Fibroblast of lung (primary cell): ENCODE data around the gene PRTN3. TPM values are rescaled to one million over a fixed set of nuclear protein-coding genes. Genes with fewer than 3 reads are reported as not detected.

Experiments used
- DNase-seq, 2 donors: peaks; one replicate each; pipeline versions ENCODE4 v3.0.0 to v3.0.0-alpha.2; 2010; ENCODE audit warnings: low read depth in 2 of 2
- H2AFZ ChIP-seq: 2 replicates; pipeline ENCODE4 v1.5.1; 2012; ENCODE audit warnings: low read length, control low read depth, inconsistent platforms
- H3K27ac ChIP-seq: 2 replicates; pipeline ENCODE4 v1.5.1; 2011; ENCODE audit warnings: low read length, control low read depth; ENCODE audit not compliant: insufficient read depth
- H3K27me3 ChIP-seq: 2 replicates; pipeline ENCODE4 v1.5.1; 2011; ENCODE audit warnings: mild to moderate bottlenecking, low read length; ENCODE audit not compliant: control insufficient read depth, insufficient read depth
- H3K36me3 ChIP-seq: 2 replicates; pipeline ENCODE4 v1.5.1; 2011; ENCODE audit warnings: low read length; ENCODE audit not compliant: control insufficient read depth, insufficient read depth
- H3K4me1 ChIP-seq: 2 replicates; pipeline ENCODE4 v1.5.1; 2011; ENCODE audit warnings: low read length; ENCODE audit not compliant: control insufficient read depth, insufficient read depth; ENCODE audit errors: extremely low read depth
- H3K4me2 ChIP-seq: 2 replicates; pipeline ENCODE4 v1.5.1; 2011; ENCODE audit warnings: low read length, control low read depth; ENCODE audit not compliant: insufficient read depth; ENCODE audit errors: extremely low read depth
- H3K4me3 ChIP-seq, 4 experiments: fragments of 200-600 bp in 1 of 4; sonication (generic) in 1 of 4; replicated peaks in 1 of 4; 2 replicates each; pipeline ENCODE4 v1.5.1; 2011 to 2016; ENCODE audit warnings: low read length in 4 of 4, low read depth in 3 of 4, mild to moderate bottlenecking in 3 of 4, control low read depth in 2 of 4, inconsistent platforms in 1 of 4, mixed read lengths in 1 of 4; ENCODE audit not compliant: insufficient read depth in 1 of 4; ENCODE audit errors: control extremely low read depth in 1 of 4
- H3K79me2 ChIP-seq: 2 replicates; pipeline ENCODE4 v1.5.1; 2012; ENCODE audit warnings: mild to moderate bottlenecking, low read length, inconsistent platforms; ENCODE audit not compliant: control insufficient read depth, insufficient read depth
- H3K9ac ChIP-seq: 2 replicates; pipeline ENCODE4 v1.5.1; 2011; ENCODE audit warnings: mild to moderate bottlenecking, low read length, control low read depth; ENCODE audit not compliant: insufficient read depth
- H3K9me3 ChIP-seq: 2 replicates; pipeline ENCODE4 v1.5.1; 2012; ENCODE audit warnings: low read depth, low read length; ENCODE audit not compliant: control insufficient read depth, insufficient read depth
- H4K20me1 ChIP-seq: 2 replicates; pipeline ENCODE4 v1.5.1; 2011; ENCODE audit warnings: low read length; ENCODE audit not compliant: control insufficient read depth, insufficient read depth; ENCODE audit errors: extremely low read depth
- CTCF ChIP-seq, 2 donors: IDR thresholded peaks in 1 of 2; conservative IDR thresholded peaks in 1 of 2; 1 replicate in 1 of 2; 2 replicates in 1 of 2; pipeline ENCODE4 v1.5.1; 2011 to 2012; ENCODE audit warnings: low read length in 2 of 2, control low read depth in 1 of 2, inconsistent platforms in 1 of 2, low read depth in 1 of 2, mild to moderate bottlenecking in 1 of 2
- EZH2 ChIP-seq: IDR thresholded peaks from 2 replicates; pipeline ENCODE4 v1.5.1; 2012; ENCODE audit warnings: low read length, control low read depth, mild to moderate bottlenecking; ENCODE audit errors: missing control alignments
- polyA plus RNA-seq, 2 donors: library from polyadenylated mRNA; depleted of rRNA in 1 of 2; stranded (reverse) in 1 of 2; unstranded in 1 of 2; fragments of >200 nt; gene quantifications; 2 replicates each; pipeline ENCODE4 v1.2.1, GENCODE V29; 2011 to 2012; ENCODE audit warnings: missing spikeins in 1 of 2
- total RNA-seq: library from RNA; depleted of rRNA; stranded (reverse); fragments of >200 nt; gene quantifications from 2 replicates; pipeline ENCODE4 v1.2.1, GENCODE V29; 2014

PRTN3 gene
- total and polyA plus RNA-seq, 2 donors (not counting 1 experiment from before 2014, with no cell fraction given): not detected

- no peaks in the 10 kb centered on the region for H4K20me1 ChIP-seq
- peaks cover 63% of the 10 kb centered on the region for H3K36me3 ChIP-seq
- H3K4me2 ChIP-seq: no peak overlapping the region
Observed at GRCh38 chr19:807627-808422, 33.0 kb upstream of the PRTN3 start.

GRCh38 chr19:808423-808775 is 32.4 kb upstream of the PRTN3 start:
- Histone ChIP-seq H4K20me1 (no peaks in the 10 kb centered on the region), H2AFZ (no peak overlapping the region), H3K27me3 (no peaks in the 10 kb centered on the region), H3K4me2 (no peak overlapping the region), H3K79me2 (peaks cover 60% of the 10 kb centered on the region), H3K27ac (no peak overlapping the region), H3K9me3 (no peaks in the 10 kb centered on the region), H3K36me3 (peaks cover 62% of the 10 kb centered on the region), H3K4me3 (no peak overlapping the region), H3K4me1 (no peaks in the 10 kb centered on the region), H3K9ac (no peak overlapping the region)
- no peak for DNase-seq
- TF ChIP-seq EZH2 (no peak), CTCF (conservative IDR thresholded peaks at IDR 0.05 in 1 of 2, IDR thresholded peaks at IDR 0.05 in 1 of 2; ENCODE audit: low read depth in 1 of 2, low read length in 2 of 2) (no peak)

More at GRCh38 chr19:807627-808422, 33.0 kb upstream of the PRTN3 start:
- H2AFZ ChIP-seq: no peak overlapping the region
- H3K4me1 ChIP-seq: peaks cover 4% of the 10 kb centered on the region
- no peak for DNase-seq
- no peak overlapping the region for H3K27ac ChIP-seq
- no peaks in the 10 kb centered on the region for H3K9me3 ChIP-seq
- TF ChIP-seq EZH2: no peak
- TF ChIP-seq CTCF (conservative IDR thresholded peaks at IDR 0.05 in 1 of 2, IDR thresholded peaks at IDR 0.05 in 1 of 2; ENCODE audit: low read depth in 1 of 2, low read length in 2 of 2): no peak
- H3K9ac ChIP-seq: no peak overlapping the region
- no peaks in the 10 kb centered on the region for H3K27me3 ChIP-seq
- no peak overlapping the region for H3K4me3 ChIP-seq
- peaks cover 66% of the 10 kb centered on the region for H3K79me2 ChIP-seq

DNA sequence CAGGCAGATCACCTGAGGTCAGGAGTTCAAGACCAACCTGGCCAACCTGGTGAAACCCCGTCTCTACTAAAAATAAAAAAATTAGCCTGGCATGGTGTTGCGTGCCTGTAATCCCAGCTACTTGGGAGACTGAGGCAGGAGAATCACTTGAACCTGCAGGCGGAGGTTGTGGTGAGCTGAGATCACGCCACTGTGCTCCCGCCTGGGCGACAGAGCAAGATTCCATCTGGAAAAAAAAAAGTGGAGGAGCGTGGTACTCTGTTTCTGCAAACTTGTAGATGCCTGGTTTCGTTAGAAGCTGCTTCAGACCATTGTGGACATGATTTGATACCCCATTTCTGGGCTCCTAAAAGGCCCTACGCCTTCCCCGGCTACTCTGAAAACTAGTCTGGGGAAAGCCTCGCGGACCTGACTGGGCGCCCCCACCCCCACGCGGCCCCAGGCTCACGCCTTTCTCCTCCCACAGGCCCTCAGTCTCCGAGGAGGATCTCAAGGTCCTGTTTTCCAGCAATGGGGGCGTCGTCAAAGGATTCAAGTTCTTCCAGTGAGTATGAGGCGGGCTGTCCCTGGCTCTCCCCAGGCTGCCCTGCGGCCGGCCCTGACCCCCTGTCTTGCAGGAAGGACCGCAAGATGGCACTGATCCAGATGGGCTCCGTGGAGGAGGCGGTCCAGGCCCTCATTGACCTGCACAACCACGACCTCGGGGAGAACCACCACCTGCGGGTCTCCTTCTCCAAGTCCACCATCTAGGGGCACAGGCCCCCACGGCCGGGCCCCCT is 30.5 kb upstream of the PRTN3 start:
- Histone ChIP-seq H3K4me1 (no peaks in the 10 kb centered on the region), H3K27me3 (no peaks in the 10 kb centered on the region), H3K36me3 (peaks cover 52% of the 10 kb centered on the region), H4K20me1 (no peaks in the 10 kb centered on the region), H3K4me2 (no peak overlapping the region), H3K27ac (no peak overlapping the region), H3K4me3 (no peak overlapping the region), H3K9ac (no peak overlapping the region), H2AFZ (no peak overlapping the region), H3K79me2 (peaks cover 42% of the 10 kb centered on the region), H3K9me3 (no peaks in the 10 kb centered on the region)
- DNase-seq: no peak
- TF ChIP-seq CTCF (conservative IDR thresholded peaks at IDR 0.05 in 1 of 2, IDR thresholded peaks at IDR 0.05 in 1 of 2; ENCODE audit: low read depth in 1 of 2, low read length in 2 of 2) (no peak), EZH2 (no peak)
